ENCODE measurements around the gene DHX15. TPM values are rescaled to one million over a fixed set of nuclear protein-coding genes. Genes with fewer than 3 reads are reported as not detected.

The DHX15 gene
- total and polyA plus RNA-seq, 12 donors: 42.4 to 158 (median 79.0) TPM

DNA sequence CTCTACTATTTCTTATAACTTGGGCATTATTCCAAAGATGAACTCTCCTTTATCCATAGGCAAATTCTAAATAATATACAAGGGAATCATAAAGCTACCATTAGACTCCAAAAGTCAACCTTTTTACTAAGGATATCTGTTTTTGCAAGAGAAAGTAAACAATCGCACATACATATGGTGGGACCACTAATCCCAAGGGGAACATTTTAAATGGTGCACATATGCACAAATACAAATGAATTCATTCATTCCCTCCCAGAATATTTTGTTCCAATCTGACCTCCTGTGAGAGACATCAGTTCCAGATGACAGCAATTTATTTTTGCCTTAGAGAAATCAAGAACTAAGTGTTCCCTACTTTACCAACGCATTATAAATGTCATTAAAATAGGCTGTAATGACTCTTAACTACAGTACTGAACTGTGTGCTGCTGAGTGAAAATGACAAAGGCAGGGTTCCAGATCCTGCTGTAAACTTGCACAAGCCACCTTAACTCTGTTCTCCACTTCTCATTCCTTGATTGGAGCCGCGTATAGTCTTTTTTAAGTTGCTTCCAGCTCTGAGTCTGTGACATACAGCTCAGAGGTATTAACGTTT lies 2.0 kb downstream of the DHX15 start:
- Histone ChIP-seq H3K27me3 (no peaks in the 10 kb centered on the region), H3K27ac (peak overlapping the region in 2 of 5 donors; percentile 17 to 26), H3K4me3 (peak overlapping the region in 1 of 4 donors; percentile 79), H3K9me3 (replicated peaks in 1 of 3) (no peaks in the 10 kb centered on the region), H3K4me1 (replicated peaks in 1 of 2) (peaks cover 9 to 48% of the 10 kb centered on the region in 2 donors), H3K36me3 (replicated peaks in 1 of 2) (no peaks in the 10 kb centered on the region)
- 9 to 14% (median 13%) methylated on average over 5 of the region's 5 CpGs for WGBS, 4 donors
- DNase-seq: no peak
- intact Hi-C loops (cut with DNase I): loop anchor here (10.0 kb wide), 2 partner anchors 48 to 98 kb away; no protein-coding TSS in a partner anchor
- TF ChIP-seq POLR2A (IDR thresholded peaks at IDR 0.05): no peak
- TF ChIP-seq, protein P1, sequence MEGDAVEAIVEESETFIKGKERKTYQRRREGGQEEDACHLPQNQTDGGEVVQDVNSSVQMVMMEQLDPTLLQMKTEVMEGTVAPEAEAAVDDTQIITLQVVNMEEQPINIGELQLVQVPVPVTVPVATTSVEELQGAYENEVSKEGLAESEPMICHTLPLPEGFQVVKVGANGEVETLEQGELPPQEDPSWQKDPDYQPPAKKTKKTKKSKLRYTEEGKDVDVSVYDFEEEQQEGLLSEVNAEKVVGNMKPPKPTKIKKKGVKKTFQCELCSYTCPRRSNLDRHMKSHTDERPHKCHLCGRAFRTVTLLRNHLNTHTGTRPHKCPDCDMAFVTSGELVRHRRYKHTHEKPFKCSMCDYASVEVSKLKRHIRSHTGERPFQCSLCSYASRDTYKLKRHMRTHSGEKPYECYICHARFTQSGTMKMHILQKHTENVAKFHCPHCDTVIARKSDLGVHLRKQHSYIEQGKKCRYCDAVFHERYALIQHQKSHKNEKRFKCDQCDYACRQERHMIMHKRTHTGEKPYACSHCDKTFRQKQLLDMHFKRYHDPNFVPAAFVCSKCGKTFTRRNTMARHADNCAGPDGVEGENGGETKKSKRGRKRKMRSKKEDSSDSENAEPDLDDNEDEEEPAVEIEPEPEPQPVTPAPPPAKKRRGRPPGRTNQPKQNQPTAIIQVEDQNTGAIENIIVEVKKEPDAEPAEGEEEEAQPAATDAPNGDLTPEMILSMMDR (IDR thresholded peaks at IDR 0.05): no peak

DNA sequence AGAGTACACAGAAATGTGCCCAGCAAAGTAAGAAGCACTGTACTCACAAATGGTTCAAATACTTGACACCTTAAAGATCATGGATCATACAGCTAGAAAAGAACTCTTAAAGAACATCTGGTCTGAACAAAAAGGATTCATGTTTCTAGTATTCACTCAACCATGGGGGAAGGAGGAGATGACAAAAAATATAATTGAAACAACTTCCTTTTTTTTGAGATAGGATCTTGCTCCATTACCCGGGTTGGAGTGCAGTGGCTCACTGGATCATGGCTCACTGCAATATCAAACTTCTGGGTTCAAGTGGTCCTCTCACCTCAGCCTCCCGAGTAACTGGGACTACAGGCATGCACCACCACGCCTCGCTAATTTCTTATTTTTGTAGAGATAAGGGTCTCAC lies 6.0 kb downstream of the DHX15 start:
- Histone ChIP-seq H3K4me3 (no peak overlapping the region), H3K9me3 (replicated peaks in 1 of 3) (no peaks in the 10 kb centered on the region), H3K4me1 (replicated peaks in 1 of 2) (peaks cover 9 to 55% of the 10 kb centered on the region in 2 donors), H3K27ac (no peak overlapping the region), H3K27me3 (no peaks in the 10 kb centered on the region), H3K36me3 (replicated peaks in 1 of 2) (peaks cover 0 to 20% of the 10 kb centered on the region in 2 donors)
- TF ChIP-seq POLR2A (IDR thresholded peaks at IDR 0.05): no peak
- TF ChIP-seq, protein P1 (IDR thresholded peaks at IDR 0.05): no peak
- WGBS, 4 donors: 79 to 86% (median 85%) methylated on average over 4 of the region's 4 CpGs
- intact Hi-C loops (cut with DNase I): no loop called here
- DNase-seq: no peak

DNA sequence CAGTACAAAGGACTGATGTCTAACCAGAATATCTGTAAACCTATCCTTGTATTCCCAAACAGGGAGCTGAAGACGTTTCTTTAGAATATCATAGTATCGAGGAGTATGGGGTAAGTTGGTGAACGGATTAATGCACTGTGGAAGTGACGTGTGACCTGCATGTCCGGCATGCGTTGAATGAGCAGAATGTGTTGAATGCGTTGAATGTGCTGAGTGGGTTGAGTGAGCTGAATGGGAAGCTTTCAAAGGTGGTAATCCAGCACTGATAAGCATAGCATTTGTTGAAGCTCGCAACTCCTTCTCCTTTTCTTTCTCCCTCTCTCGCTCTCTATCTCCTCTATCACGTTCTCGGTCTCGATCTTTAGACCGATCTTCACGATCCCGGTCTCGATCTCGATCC lies 8.1 kb downstream of the DHX15 start:
- intact Hi-C loops (cut with DNase I): no loop called here
- no peaks in the 10 kb centered on the region for H3K27me3 ChIP-seq
- no peak overlapping the region for H3K27ac ChIP-seq
- DNase-seq: no peak
- TF ChIP-seq, protein P1 (IDR thresholded peaks at IDR 0.05): no peak
- TF ChIP-seq POLR2A (IDR thresholded peaks at IDR 0.05): no peak
- peaks cover 0 to 31% of the 10 kb centered on the region in 2 donors for H3K36me3 ChIP-seq (replicated peaks in 1 of 2)
- H3K4me1 ChIP-seq (replicated peaks in 1 of 2): peaks cover under 1 to 37% of the 10 kb centered on the region in 2 donors
- 95 to 96% (median 96%) methylated on average over 17 of the region's 17 CpGs for WGBS, 4 donors
- H3K9me3 ChIP-seq (replicated peaks in 1 of 3): no peaks in the 10 kb centered on the region
- no peak overlapping the region for H3K4me3 ChIP-seq

DNA sequence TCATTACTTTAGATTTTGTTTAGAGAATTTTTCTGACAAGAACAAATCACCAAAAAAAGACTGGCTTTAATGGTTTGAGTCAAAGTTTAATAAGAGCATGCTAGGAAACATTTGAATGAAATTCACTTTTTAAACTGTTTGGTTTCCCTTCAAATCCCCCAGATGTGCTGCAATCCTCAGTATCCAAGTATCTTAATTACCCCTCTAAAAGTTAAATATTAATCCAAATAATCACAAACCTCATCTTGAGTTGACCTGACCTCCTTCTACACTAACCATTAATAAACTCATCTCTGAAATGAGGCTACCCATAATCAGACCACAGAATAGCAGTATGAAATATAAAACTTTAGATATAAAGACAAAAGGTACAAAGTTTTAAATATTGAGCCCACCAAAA lies 10.1 kb downstream of the DHX15 start:
- no peak for TF ChIP-seq POLR2A (IDR thresholded peaks at IDR 0.05)
- TF ChIP-seq, protein P1 (IDR thresholded peaks at IDR 0.05): no peak
- Histone ChIP-seq H3K4me3 (no peak overlapping the region), H3K27me3 (no peaks in the 10 kb centered on the region), H3K4me1 (replicated peaks in 1 of 2) (peaks cover 0 to 45% of the 10 kb centered on the region in 2 donors), H3K36me3 (replicated peaks in 1 of 2) (peaks cover 0 to 31% of the 10 kb centered on the region in 2 donors), H3K9me3 (replicated peaks in 1 of 3) (no peaks in the 10 kb centered on the region), H3K27ac (no peak overlapping the region)
- no peak for DNase-seq
- intact Hi-C loops (cut with DNase I): no loop called here
